SIG-M5 (cell line): Measurements from ENCODE around the gene C9orf85.

Experiments
- DNase-seq: peaks from one replicate; lab custom pipeline; 2025; lab: John Stamatoyannopoulos, UW

C9orf85 gene

DNA sequence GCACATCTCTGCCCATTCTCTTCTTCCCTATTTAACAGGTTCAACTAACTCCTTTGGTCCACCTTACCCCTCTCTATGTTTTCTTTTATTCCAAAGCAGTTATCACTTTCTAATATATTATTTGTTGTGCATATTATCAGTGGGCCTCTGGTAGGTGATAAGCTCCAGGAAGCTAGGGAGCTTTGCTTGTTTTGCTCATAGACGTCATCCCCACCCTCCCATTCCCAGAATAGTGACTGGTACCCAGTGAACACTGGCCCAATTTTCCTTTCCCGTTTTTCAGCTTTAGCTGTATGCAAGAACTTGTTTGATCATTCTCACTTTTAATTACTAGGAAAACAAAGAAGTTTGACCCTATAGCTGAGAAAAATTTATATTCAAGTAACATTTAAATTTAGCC is 7.4 kb upstream of the C9orf85 start:
- DNase-seq, result no peak

DNA sequence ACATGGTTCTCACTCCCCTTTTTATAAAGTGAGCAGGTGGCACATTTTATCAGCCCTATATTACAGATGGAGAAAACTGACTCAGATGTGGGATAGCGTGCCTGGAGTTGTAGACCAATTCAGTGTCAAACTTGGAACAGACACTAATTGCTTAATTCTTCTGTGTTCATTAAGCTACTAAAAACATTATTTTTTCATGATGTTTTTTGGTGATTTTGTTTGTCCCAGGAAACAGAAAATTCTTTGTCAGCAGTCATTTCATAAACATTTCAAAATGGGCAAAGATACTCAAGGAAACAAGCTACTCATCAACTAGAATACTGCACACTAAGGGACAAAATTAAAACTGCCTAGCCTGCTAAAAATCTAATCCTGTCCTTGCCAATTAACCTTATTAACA is 2.6 kb upstream of the C9orf85 start:
- DNase-seq, result no peak

DNA sequence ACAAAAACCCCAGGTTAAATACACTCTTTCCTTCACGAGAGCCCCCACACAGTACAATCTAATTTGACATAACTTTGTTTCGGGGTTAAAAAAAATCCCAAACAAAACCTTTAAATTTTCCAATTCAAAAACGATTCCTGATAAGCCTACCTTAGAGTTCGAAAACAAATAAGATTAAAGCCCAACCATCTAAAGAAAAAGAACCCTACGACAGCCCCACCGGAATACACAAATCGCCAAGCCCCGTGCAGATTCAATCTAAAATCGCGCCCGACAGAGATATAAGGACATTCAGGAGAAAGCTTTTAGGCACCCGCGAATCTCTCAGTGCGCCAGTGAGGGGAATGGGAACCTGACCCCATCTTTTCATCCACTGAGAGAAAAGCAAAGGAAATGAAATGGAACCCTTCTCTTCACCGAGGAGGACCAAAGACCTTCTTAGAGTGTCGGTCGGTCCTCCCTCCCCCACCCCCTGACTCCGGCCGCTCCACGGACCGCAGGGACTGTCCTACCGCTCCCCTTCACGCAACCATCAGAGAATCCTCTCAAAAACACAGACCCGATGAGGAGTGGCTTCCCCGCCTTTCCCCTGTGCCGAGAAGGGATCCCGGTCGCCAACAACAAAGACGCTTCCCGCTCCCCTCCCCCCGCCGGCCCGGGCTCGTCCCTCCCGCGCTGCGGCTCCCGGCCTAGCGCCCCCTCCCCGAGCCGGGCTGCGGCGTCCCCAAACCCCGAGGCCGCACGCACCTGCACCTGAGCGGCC is 1.4 kb upstream of the C9orf85 start:
- no peak for DNase-seq

DNA sequence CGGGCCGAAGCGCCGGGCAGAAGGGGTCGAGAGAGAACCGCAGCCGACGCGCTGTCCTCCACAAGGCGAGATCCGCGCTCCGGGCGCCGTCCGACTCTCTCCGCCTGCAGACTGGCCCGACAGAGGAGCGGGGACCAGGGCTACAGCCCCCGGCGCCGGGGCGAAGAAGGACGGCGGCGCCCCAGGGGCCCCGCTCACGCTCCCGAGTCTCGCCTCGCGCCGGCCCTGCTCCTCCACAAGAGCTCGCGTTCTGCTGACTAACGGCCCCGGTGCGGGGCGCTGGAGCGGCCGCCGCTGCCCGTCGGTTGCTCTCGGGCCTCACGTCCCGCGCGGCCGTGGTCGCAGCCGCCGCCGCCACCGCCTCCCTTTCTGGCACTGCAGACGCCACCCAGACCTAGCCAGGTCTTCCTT is 784 bp upstream of the C9orf85 start:
- DNase-seq, result no peak

DNA sequence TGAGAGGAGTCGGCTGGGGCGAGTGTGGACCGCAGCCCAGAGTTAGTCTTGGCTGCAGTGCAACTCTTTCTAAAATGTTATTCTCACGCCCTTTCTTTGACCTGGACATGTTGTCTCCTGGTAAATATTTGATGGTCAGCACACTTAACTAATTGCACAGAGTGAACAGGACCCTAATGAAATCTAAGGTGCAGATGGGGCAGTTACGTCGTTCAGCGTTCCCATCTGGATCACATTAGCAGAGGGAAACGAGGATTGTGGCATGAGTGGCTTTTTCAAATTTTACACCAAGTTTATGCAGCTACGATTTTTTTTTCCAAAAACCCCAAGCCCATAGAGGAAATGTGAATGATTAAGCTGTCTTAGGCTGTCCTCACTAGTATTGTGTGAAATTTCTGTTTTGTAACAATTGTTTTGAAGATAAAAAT is 483 bp downstream of the C9orf85 start:
- DNase-seq, result no peak

DNA sequence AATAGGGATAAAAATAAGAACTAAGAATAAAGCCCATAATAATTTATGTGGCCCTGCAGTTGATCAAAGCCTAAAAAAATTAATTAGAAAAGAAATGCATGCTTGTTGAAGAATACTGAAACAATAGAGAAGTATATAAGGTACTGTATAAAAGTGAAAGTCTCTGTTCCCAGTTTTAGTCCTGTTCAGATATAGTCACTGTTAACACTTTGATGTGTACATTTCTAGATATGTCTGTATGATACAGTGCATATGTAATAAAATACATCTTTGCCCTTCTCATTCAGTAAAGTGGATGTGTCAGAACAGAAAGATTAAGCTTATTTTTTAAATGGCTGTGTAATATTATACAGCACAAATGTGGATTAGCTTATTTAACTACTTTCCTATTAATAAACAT is 4.1 kb downstream of the C9orf85 start:
- DNase-seq, result no peak

- no peak for DNase-seq
Measured at GRCh38 chr9:71916834-71917534, 5.5 kb downstream of the C9orf85 start.

DNA sequence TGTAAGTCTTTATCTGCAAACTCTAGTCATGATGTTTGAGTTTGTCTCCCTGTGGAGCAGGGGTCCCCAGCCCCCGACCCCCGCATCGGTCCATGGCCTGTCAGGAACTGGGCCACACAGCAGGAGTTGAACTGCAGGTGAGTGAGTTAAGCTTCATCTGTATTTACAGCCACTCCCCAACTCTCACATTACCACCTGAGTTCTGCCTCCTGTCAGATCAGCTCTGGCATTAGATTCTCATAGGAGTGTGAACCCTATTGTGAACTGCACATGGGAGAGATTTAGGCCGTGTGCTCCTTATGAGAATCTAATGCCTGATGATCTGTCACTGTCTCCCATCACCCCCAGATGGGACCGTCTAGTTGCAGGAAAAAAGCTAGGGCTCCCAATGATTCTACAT is 7.0 kb downstream of the C9orf85 start:
- no peak for DNase-seq

DNA sequence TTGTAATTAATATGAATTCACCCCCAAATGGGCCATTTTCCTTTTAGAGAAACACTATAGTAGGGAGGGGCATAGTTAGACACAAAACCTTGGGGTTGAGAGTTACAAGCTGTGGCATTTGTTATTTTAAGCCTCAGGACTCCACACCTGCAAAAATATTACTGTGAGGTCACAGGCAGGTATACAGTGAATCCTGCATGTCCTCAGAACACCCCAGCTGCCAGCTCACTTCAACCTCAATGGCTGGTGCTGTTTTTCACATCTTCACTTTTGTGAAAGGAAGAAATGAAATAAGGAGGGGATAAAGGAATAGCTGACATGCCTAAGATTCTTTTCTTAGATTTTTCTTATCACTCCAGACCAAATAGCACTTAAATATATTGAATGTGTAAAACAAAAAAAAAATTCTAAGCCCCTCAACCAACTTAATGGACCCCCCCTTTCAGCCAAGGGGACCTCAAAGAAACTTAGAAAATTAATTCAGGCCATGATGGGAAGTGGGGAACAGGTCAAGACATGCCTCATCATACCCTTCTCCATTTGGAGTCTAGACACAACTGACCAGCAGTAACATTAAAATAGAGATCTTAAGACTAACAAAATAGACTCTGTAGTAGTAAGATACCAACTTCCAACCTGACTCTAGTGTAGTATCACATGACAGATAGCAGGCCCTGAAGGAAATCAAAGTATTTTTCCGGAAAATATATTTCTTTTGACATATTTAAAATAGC is 9.2 kb downstream of the C9orf85 start:
- no peak for DNase-seq

DNA sequence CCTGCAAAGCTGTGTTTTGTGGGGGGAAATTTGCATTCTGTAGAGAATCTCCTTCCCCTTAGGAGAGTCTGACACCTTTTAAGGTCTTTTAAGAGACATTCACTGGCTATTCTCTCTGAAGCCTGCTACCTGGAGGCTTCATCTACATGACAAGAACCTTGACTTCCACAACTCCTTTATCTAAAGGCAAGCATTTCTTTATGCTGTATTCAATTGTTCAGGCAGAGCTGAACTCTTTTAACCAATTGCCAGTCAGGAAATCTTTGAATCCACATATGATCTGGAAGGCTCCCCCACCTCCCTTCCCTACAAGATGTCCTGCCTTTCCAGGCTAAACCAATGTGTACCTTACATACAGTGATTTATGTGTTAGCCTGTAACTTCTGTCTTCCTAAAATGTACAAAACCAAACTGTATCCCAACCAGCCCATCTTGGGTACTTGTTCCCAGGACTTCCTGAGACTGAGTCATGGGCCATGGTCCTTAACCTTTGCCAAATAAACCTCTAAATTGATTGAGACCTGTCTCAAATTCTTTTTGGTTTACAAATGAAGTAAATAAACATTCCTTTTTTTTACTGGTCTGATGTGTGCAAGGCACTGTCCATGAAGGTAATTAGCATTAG is 9.9 kb downstream of the C9orf85 start:
- no peak for DNase-seq

GRCh38 chr9:71924576-71924975 is 13.1 kb downstream of the C9orf85 start:
- DNase-seq, result no peak

DNA sequence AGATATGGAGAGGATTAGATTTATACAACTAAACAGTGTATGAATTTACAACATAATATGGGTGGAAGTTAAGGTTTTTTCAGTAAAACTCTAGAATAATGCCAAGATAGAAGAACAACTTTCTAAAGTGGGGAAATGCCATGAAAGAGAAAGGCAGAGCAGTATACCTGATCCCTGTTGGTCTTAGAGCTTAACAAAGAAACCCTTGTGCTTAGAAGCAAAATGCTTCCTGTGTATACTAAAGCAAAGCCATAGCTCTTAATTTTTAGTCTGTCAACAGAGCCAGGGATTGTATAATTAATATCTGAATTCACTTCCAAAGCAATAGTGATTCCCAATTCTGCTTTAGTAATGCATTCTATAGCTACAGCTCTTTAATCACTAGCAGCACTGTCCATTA is 14.4 kb downstream of the C9orf85 start:
- no peak for DNase-seq

GRCh38 chr9:71928376-71928775 is 16.9 kb downstream of the C9orf85 start:
- DNase-seq, result no peak

GRCh38 chr9:71928806-71929205 is 17.4 kb downstream of the C9orf85 start:
- no peak for DNase-seq

- no peak for DNase-seq
Measured at GRCh38 chr9:71929223-71929622, 17.8 kb downstream of the C9orf85 start.

DNA sequence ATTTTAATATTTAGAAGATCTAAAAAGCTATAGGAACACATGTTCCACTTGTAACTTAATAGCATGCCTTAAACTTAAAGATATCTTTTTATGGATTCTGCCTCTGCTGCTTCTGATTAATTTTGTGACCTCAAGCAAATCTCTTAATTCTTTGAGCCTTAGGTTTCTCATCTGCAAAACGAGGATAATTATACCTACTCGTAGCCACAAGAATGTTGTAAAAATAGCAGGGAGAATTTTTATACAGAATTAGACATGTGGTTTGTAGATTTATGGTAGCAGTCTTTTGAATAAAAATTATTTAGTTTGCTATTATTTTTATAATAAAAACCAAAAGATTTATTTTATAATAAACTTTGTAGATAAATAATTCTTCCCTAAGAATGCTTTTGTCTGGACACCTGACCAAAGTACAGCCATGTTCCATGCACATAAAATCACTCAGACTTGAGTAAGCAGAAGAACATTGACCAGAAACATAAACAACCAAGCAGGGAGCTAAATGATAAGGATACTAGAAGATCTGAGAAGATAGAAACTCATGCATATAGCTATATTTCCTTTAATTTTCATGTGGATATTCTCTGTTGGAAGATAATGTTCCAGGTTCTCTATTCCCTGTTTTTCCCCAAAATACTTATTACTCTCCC is 18.5 kb downstream of the C9orf85 start:
- no peak for DNase-seq

- DNase-seq, result no peak
Measured at GRCh38 chr9:71931166-71931565, 19.7 kb downstream of the C9orf85 start.

DNA sequence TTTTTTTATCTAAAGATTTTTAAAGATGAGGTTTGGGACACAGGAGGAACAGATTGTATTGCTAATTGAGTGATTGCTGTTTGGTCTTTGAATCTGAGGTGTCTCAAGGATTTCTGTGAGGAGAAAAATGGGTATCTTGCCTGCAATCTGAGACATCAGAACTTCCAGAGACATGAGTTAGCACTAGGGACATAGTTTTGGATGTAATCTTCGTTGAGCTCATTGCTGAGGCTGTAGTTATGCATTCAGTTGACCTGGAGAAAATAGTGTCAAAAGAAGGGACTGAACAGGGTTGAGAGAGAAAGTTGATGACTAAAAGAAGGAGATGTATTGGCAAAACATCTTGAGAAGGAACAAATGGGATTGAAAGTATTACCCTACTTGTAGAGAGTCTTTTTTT is 24.6 kb downstream of the C9orf85 start:
- no peak for DNase-seq

- no peak for DNase-seq
Measured at GRCh38 chr9:71937070-71937625, 25.7 kb downstream of the C9orf85 start.

GRCh38 chr9:71937898-71938297 is 26.5 kb downstream of the C9orf85 start:
- no peak for DNase-seq

DNA sequence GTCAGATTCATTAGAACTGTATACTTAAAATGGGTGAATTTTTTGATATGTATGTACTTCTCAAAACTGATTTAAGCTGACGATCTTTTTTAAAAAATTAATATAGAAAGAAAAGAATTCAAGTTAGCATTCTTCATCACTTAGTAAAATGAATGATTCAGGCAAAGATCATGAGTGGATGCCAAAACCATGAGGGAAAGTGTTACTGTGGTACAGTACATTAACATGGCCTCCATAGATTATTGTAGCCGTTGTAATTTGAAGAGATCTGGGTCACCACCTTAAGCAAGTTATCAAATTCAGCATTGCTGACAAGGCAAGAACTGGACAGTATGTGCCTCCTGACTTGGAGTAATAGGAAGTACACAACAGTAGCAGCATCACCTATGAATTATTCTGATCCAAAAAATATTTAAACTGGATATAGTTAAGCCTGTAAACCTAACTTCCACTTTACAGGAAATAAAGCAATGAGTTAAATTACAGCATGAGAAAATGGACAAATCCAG is 29.7 kb downstream of the C9orf85 start:
- DNase-seq, result no peak
